Stimulated activated CD8-positive, alpha-beta memory T cell treated with anti-CD3 and anti-CD28 coated beads, Interleukin-4, amount 100 ng/mL, for 48 hours (primary cell): ENCODE measurements around the gene TBC1D22A.
A peak's percentile ranks its signal among the peaks of the same experiment; 100 is the strongest.
"Not testable (repeated sequence)": the region's sequence is repeated elsewhere in the genome, so short reads cannot be mapped to it uniquely, and the experiment has no call there.

Experiments used
- DNase-seq: peaks from one replicate; pipeline ENCODE4 v3.0.0-alpha.2; 2020

The TBC1D22A gene

GRCh38 chr22:46815559-46815895, 53.1 kb downstream of the TBC1D22A start:
- DNase-seq, result no peak

GRCh38 chr22:46815896-46816731, 53.7 kb downstream of the TBC1D22A start:
- no peak for DNase-seq

GRCh38 chr22:46817390-46817789, 54.9 kb downstream of the TBC1D22A start:
- not testable (repeated sequence) for DNase-seq

- DNase-seq, result no peak
Observed at GRCh38 chr22:46823248-46823647, 60.8 kb downstream of the TBC1D22A start.

- DNase-seq, result no peak
Observed at GRCh38 chr22:46823654-46824053, 61.2 kb downstream of the TBC1D22A start.

GRCh38 chr22:46824344-46824909, 62.0 kb downstream of the TBC1D22A start:
- no peak for DNase-seq

- no peak for DNase-seq
Observed at GRCh38 chr22:46824980-46825544, 62.6 kb downstream of the TBC1D22A start.

- no peak for DNase-seq
Observed at GRCh38 chr22:46826438-46827135, 64.1 kb downstream of the TBC1D22A start.

GRCh38 chr22:46827136-46827780, 64.8 kb downstream of the TBC1D22A start:
- peak; percentile 31 for DNase-seq

GRCh38 chr22:46827781-46828180, 65.3 kb downstream of the TBC1D22A start:
- no peak for DNase-seq

GRCh38 chr22:46828323-46828900, 66.0 kb downstream of the TBC1D22A start:
- no peak for DNase-seq

GRCh38 chr22:46829117-46829891, 66.9 kb downstream of the TBC1D22A start:
- DNase-seq, result no peak

GRCh38 chr22:46829941-46830715, 67.7 kb downstream of the TBC1D22A start:
- DNase-seq, result no peak

- no peak for DNase-seq
Observed at GRCh38 chr22:46830841-46831240, 68.4 kb downstream of the TBC1D22A start.

GRCh38 chr22:46833228-46833627, 70.8 kb downstream of the TBC1D22A start:
- DNase-seq, result no peak

GRCh38 chr22:46834021-46834737, 71.7 kb downstream of the TBC1D22A start:
- DNase-seq, result no peak

GRCh38 chr22:46835288-46835687, 72.8 kb downstream of the TBC1D22A start:
- no peak for DNase-seq

GRCh38 chr22:46835693-46836092, 73.2 kb downstream of the TBC1D22A start:
- no peak for DNase-seq

- DNase-seq, result no peak
Observed at GRCh38 chr22:46841522-46841921, 79.1 kb downstream of the TBC1D22A start.

- DNase-seq, result no peak
Observed at GRCh38 chr22:46842606-46843005, 80.2 kb downstream of the TBC1D22A start.
